ENCODE measurements around the gene CHCHD3.
"Not testable (repeated sequence)": the region's sequence is repeated elsewhere in the genome, so short reads cannot be mapped to it uniquely, and the experiment has no call there.

The CHCHD3 gene

GRCh38 chr7:133040178-133040577 is 41.7 kb downstream of the CHCHD3 start:
- no peak for DNase-seq

- DNase-seq: no peak
Measured at GRCh38 chr7:133039614-133040013, 42.3 kb downstream of the CHCHD3 start.

- DNase-seq: no peak
Measured at GRCh38 chr7:133036289-133036688, 45.6 kb downstream of the CHCHD3 start.

- not testable (repeated sequence) for DNase-seq
Measured at GRCh38 chr7:133035240-133035639, 46.6 kb downstream of the CHCHD3 start.

- no peak for DNase-seq
Measured at GRCh38 chr7:133030346-133030745, 51.5 kb downstream of the CHCHD3 start.

- no peak for DNase-seq
Measured at GRCh38 chr7:133029463-133029862, 52.4 kb downstream of the CHCHD3 start.

- DNase-seq: no peak
Measured at GRCh38 chr7:133027397-133027796, 54.5 kb downstream of the CHCHD3 start.

- DNase-seq: no peak
Measured at GRCh38 chr7:133026210-133026859, 55.6 kb downstream of the CHCHD3 start.

GRCh38 chr7:133025056-133025455 is 56.8 kb downstream of the CHCHD3 start:
- no peak for DNase-seq

GRCh38 chr7:133024596-133024995 is 57.3 kb downstream of the CHCHD3 start:
- no peak for DNase-seq

GRCh38 chr7:133023370-133024071 is 58.4 kb downstream of the CHCHD3 start:
- no peak for DNase-seq

- no peak for DNase-seq
Measured at GRCh38 chr7:133022661-133023060, 59.2 kb downstream of the CHCHD3 start.

- no peak for DNase-seq
Measured at GRCh38 chr7:133021196-133021595, 60.7 kb downstream of the CHCHD3 start.

GRCh38 chr7:133020496-133020895 is 61.4 kb downstream of the CHCHD3 start:
- no peak for DNase-seq

GRCh38 chr7:133019590-133019989 is 62.3 kb downstream of the CHCHD3 start:
- no peak for DNase-seq

GRCh38 chr7:133016604-133017003 is 65.3 kb downstream of the CHCHD3 start:
- DNase-seq: no peak

- no peak for DNase-seq
Measured at GRCh38 chr7:133015888-133016287, 66.0 kb downstream of the CHCHD3 start.

- DNase-seq: no peak
Measured at GRCh38 chr7:133011746-133012145, 70.1 kb downstream of the CHCHD3 start.

GRCh38 chr7:133009426-133010252 is 72.3 kb downstream of the CHCHD3 start:
- no peak for DNase-seq

GRCh38 chr7:133007961-133008360 is 73.9 kb downstream of the CHCHD3 start:
- no peak for DNase-seq

GRCh38 chr7:133003052-133003910 is 78.6 kb downstream of the CHCHD3 start:
- DNase-seq: no peak

GRCh38 chr7:133001727-133002126 is 80.2 kb downstream of the CHCHD3 start:
- no peak for DNase-seq

- no peak for DNase-seq
Measured at GRCh38 chr7:132999845-133000244, 82.0 kb downstream of the CHCHD3 start.
